PC-3 (cell line): Measurements from ENCODE around the gene C6orf47.

Experiments used
- CTCF ChIP-seq: fragments of 300-600 bp; sonication (generic); conservative IDR thresholded peaks from 2 replicates; pipeline ENCODE4 v1.5.1; 2017; ENCODE audit warnings: antibody characterized with exemption, low read depth, mild to moderate bottlenecking, low read length
- EZH2 ChIP-seq: fragments of 300-600 bp; sonication (generic); IDR thresholded peaks from one replicate; pipeline ENCODE4 v1.6.1; 2017; ENCODE audit warnings: antibody characterized with exemption, mild to moderate bottlenecking, low read length; ENCODE audit not compliant: unreplicated experiment
- EZH2phosphoT487 ChIP-seq: fragments of 300-600 bp; sonication (generic); IDR thresholded peaks from 2 replicates; pipeline ENCODE4 v1.6.1; 2018; ENCODE audit warnings: mild to moderate bottlenecking, antibody characterized with exemption, low read length, borderline replicate concordance

GRCh38 chr6:31627690-31628287 is 32.8 kb downstream of the C6orf47 start:
- TF ChIP-seq CTCF (no peak), EZH2 (no peak), EZH2phosphoT487 (no peak)
